Measurements from ENCODE around the gene NUDT3. TPM values are rescaled to one million over a fixed set of nuclear protein-coding genes. Genes with fewer than 3 reads are reported as not detected.

The NUDT3 gene
- polyA plus RNA-seq, 1 of the 3 experiments (the other 2 are of a cell fraction): 11.9 TPM

- no peaks in the 10 kb centered on the region for H3K9me3 ChIP-seq
- H3K79me2 ChIP-seq (ENCODE audit: insufficient read depth): peaks cover 30% of the 10 kb centered on the region
- H3K4me2 ChIP-seq: peak overlapping the region; percentile 81
- H4K20me1 ChIP-seq (ENCODE audit: insufficient read depth): no peaks in the 10 kb centered on the region
- peaks cover 34% of the 10 kb centered on the region for H3F3A ChIP-seq (replicated peaks; ENCODE audit: insufficient read depth)
- peak overlapping the region; percentile 76; the same call in 1 of the 2 replicates for H2AFZ ChIP-seq (ENCODE audit: low read depth)
- H3K27me3 ChIP-seq (ENCODE audit: insufficient read depth): no peaks in the 10 kb centered on the region
- WGBS (ENCODE audit: low lambda C conversion rate): no CpG with 5 or more reads among the region's 78 CpGs
- peak overlapping the region; percentile 95 for H3K9ac ChIP-seq
- H3K4me3 ChIP-seq (ENCODE audit: low read depth in 2 of 2, low read length in 1 of 2): peak overlapping the region; percentile 80 to 82
- H3K9me2 ChIP-seq: no peaks in the 10 kb centered on the region
- H3K36me3 ChIP-seq (replicated peaks in 1 of 2; ENCODE audit: control insufficient read depth in 1 of 2, insufficient read depth in 2 of 2, low read length in 1 of 2): peaks cover 9 to 17% of the 10 kb centered on the region in 2 experiments
- TF ChIP-seq NRF1 (IDR thresholded peaks at IDR 0.05; ENCODE audit: low read depth, low read length) (no peak), RXRA (IDR thresholded peaks at IDR 0.05; ENCODE audit: borderline replicate concordance, low read depth) (no peak), JUND (IDR thresholded peaks at IDR 0.05) (no peak), FOSL2 (IDR thresholded peaks at IDR 0.05; ENCODE audit: borderline replicate concordance, low read depth) (no peak), NFIC (IDR thresholded peaks at IDR 0.05; ENCODE audit: borderline replicate concordance) (no peak), TAF1 (IDR thresholded peaks at IDR 0.05; ENCODE audit: borderline replicate concordance, low read depth, low read length) (no peak), FOXM1 (IDR thresholded peaks at IDR 0.05; ENCODE audit: low read depth) (no peak), IRF3 (IDR thresholded peaks at IDR 0.05; ENCODE audit: low read depth, low read length) (no peak), FOXJ3 (CRISPR knock-in tag; IDR thresholded peaks at IDR 0.05) (no peak), GABPA (IDR thresholded peaks at IDR 0.05; ENCODE audit: low read depth) (no peak), SMC3 (IDR thresholded peaks at IDR 0.05; ENCODE audit: low read depth, low read length) (no peak), ELF1 (IDR thresholded peaks at IDR 0.05) (no peak), SIN3A (IDR thresholded peaks at IDR 0.05; ENCODE audit: borderline replicate concordance, low read depth, low read length) (no peak), POLR2AphosphoS5 (IDR thresholded peaks at IDR 0.05; ENCODE audit: low read depth, low read length) (no peak), MAX (IDR thresholded peaks at IDR 0.05; ENCODE audit: low read depth) (no peak), GATA2 (CRISPR knock-in tag; IDR thresholded peaks at IDR 0.05) (no peak)
- CTCF ChIA-PET: interaction anchor here (0.8 to 2.0 kb wide), 6 partner anchors 9 to 290 kb away, joined by 4 to 18 read pairs (median 4); no protein-coding TSS in a partner anchor
- DNase-seq: peak; percentile 87
- peaks cover 9 to 28% of the 10 kb centered on the region in 2 experiments for H3K4me1 ChIP-seq (ENCODE audit: control insufficient read depth in 1 of 2, insufficient read depth in 2 of 2, low read depth in 1 of 2, low read length in 1 of 2)
- POLR2A ChIA-PET: interaction anchor here (0.6 to 1.7 kb wide), 6 partner anchors 9 to 189 kb away, joined by 3 to 15 read pairs (median 3); no protein-coding TSS in a partner anchor
- peak overlapping the region; percentile 72 to 85 for H3K27ac ChIP-seq (ENCODE audit: low read depth in 2 of 2, low read length in 1 of 2)
Observed at GRCh38 chr6:34237316-34237721, 155.2 kb downstream of the NUDT3 start.
